ENCODE measurements around the gene RAB36.

RAB36 gene

GRCh38 chr22:23206915-23207314 is 61.6 kb downstream of the RAB36 start:
- DNase-seq (ENCODE audit: low read depth): no peak

GRCh38 chr22:23207729-23208393 is 62.6 kb downstream of the RAB36 start:
- DNase-seq (ENCODE audit: low read depth): no peak

- no peak for DNase-seq (ENCODE audit: low read depth)
Measured at GRCh38 chr22:23210428-23211170, 65.3 kb downstream of the RAB36 start.

- DNase-seq (ENCODE audit: low read depth): no peak
Measured at GRCh38 chr22:23211622-23212021, 66.3 kb downstream of the RAB36 start.

GRCh38 chr22:23212061-23213021 is 67.1 kb downstream of the RAB36 start:
- DNase-seq (ENCODE audit: low read depth): no peak

- no peak for DNase-seq (ENCODE audit: low read depth)
Measured at GRCh38 chr22:23213022-23213555, 67.8 kb downstream of the RAB36 start.

GRCh38 chr22:23213581-23214334 is 68.5 kb downstream of the RAB36 start:
- no peak for DNase-seq (ENCODE audit: low read depth)

Measured in CMK (cell line).